ENCODE measurements around the gene B3GNT3. TPM values are rescaled to one million over a fixed set of nuclear protein-coding genes. Genes with fewer than 3 reads are reported as not detected.
A peak's percentile ranks its signal among the peaks of the same experiment; 100 is the strongest.

Gene B3GNT3
- total and polyA plus RNA-seq, 9 of the 15 experiments (the other 6 are each of a cell fraction or from before 2014, with no cell fraction given) = 0.06 to 0.11 (median 0.07) TPM; not detected in 6

GRCh38 chr19:17860331-17860992 is 65.5 kb downstream of the B3GNT3 start:
- Histone ChIP-seq H3K27me3 (ENCODE audit: control insufficient read depth in 2 of 2, insufficient read depth in 2 of 2, low read length in 2 of 2) (no peaks in the 10 kb centered on the region), H2AFZ (ENCODE audit: low read depth, low read length) (no peak overlapping the region), H3K36me3 (ENCODE audit: control insufficient read depth, insufficient read depth, low read length) (peaks cover 48% of the 10 kb centered on the region), H3K9me1 (ENCODE audit: control insufficient read depth, insufficient read depth, low read length) (peaks cover 3% of the 10 kb centered on the region), H3K4me2 (ENCODE audit: insufficient read depth, low read length) (peak overlapping the region; percentile 100), H3K4me1 (replicated peaks in 1 of 2; ENCODE audit: control insufficient read depth in 2 of 2, insufficient read depth in 2 of 2, low read length in 2 of 2) (peaks cover 11 to 41% of the 10 kb centered on the region in 2 experiments; a peak in 4 of 5 replicates), H3K9me3 (replicated peaks; ENCODE audit: control insufficient read depth, insufficient read depth, low read depth, low read length) (no peaks in the 10 kb centered on the region), H4K20me1 (replicated peaks; ENCODE audit: control insufficient read depth, insufficient read depth, low read length) (peaks cover 48% of the 10 kb centered on the region), H3K27ac (ENCODE audit: extremely low read depth, low read depth, low read length) (peak overlapping the region; percentile 91), H3K4me3 (peak overlapping the region; percentile 82), H3K79me2 (ENCODE audit: control insufficient read depth, insufficient read depth, low read length) (peaks cover 43% of the 10 kb centered on the region), H3K9ac (ENCODE audit: insufficient read depth in 1 of 2, low read depth in 2 of 2, low read length in 2 of 2) (peak overlapping the region; percentile 99)
- WGBS (ENCODE audit: insufficient coverage, low coverage, missing lambda C conversion rate) = under 1% methylated on average over 22 of the region's 22 CpGs
- in situ Hi-C loops (cut with MboI) = no loop called here
- DNase-seq (ENCODE audit: extremely low read depth in 1 of 4, low spot score in 3 of 4) = peak in 3 of 4 experiments; percentile 37 to 49 (median 41)
- intact Hi-C loops (cut with micrococcal nuclease) = loop anchor here (10.0 kb wide), 1 partner anchor 194 kb away; no protein-coding TSS in a partner anchor
- POLR2A ChIA-PET = interaction anchor here (0.6 to 4.0 kb wide), 15 partner anchors 10 to 1019 kb away, joined by 3 to 51 read pairs (median 3); partner anchors contain the start of genes CCDC124, JAK3 and SLC5A5
- TSS peak; percentile 55 for BruUV-seq (replicated peaks)
- FAIRE-seq = peak; percentile 32
- CTCF ChIA-PET (ENCODE audit: low intra/inter-chr PET ratio) = interaction anchor here (1.1 to 2.0 kb wide), 3 partner anchors 71 to 136 kb away, joined by 3 to 13 read pairs (median 7); partner anchors contain the start of gene CCDC124
- ATAC-seq = no peak
- TF ChIP-seq RBM25 (IDR thresholded peaks at IDR 0.05; ENCODE audit: low read depth, low read length, severe bottlenecking) (no peak), ATF6 (CRISPR knock-in tag; IDR thresholded peaks at IDR 0.05) (0 out of 2 replicates have a peak, but pooled peaks have one; percentile 57), GTF2E2 (tag; IDR thresholded peaks at IDR 0.05) (0 out of 2 replicates have a peak, but pooled peaks have one; percentile 15), PML (IDR thresholded peaks at IDR 0.05; ENCODE audit: low read length) (no peak), CEBPG (CRISPR knock-in tag; IDR thresholded peaks at IDR 0.05) (0 out of 2 replicates have a peak, but pooled peaks have one; percentile 1), CEBPG (tag; conservative IDR thresholded peaks at IDR 0.05 in 1 of 2, IDR thresholded peaks at IDR 0.05 in 1 of 2) (no peak), MYC (IDR thresholded peaks at IDR 0.05; ENCODE audit: low read depth, low read length) (no peak), MYC (CRISPR knock-in tag; IDR thresholded peaks at IDR 0.05; ENCODE audit: borderline replicate concordance, low read depth) (0 out of 2 replicates have a peak, but pooled peaks have one; percentile 16), GTF2A2 (tag; IDR thresholded peaks at IDR 0.05) (peak; percentile 40; the same call in 1 of the 2 replicates), PYGO2 (tag; IDR thresholded peaks at IDR 0.05) (no peak), SAP30 (IDR thresholded peaks at IDR 0.05; ENCODE audit: borderline replicate concordance, insufficient read depth, low read depth, low read length, poor library complexity, severe bottlenecking) (peak; percentile 48), SIN3A (IDR thresholded peaks at IDR 0.05; ENCODE audit: borderline replicate concordance in 2 of 2, control insufficient read depth in 1 of 2, low read depth in 2 of 2, low read length in 2 of 2) (0 out of 4 replicates have a peak, but pooled peaks have one; percentile 3 to 25), XRCC4 (IDR thresholded peaks at IDR 0.05; ENCODE audit: extremely low read depth, insufficient read depth, insufficient read length) (no peak), NKRF (IDR thresholded peaks at IDR 0.05; ENCODE audit: borderline replicate concordance) (peak; percentile 50), THRAP3 (IDR thresholded peaks at IDR 0.05; ENCODE audit: borderline replicate concordance) (no peak)

All from K562 (cell line).